A673 (cell line): ENCODE results near the gene SAA1. TPM values are rescaled to one million over a fixed set of nuclear protein-coding genes. Genes with fewer than 3 reads are reported as not detected.

Experiments used
- BruUV-seq: library from RNA; stranded (reverse); fragments of 400-500 nt; replicated peaks from 2 replicates; lab custom pipeline; 2021; lab: Mats Ljungman, UMichigan
- CTCF ChIA-PET: fragments of 300-600 bp; sonication (Branson Sonifier 250); formaldehyde crosslinking; loops from one replicate; lab custom pipeline; 2022; ENCODE audit warnings: antibody characterized with exemption; lab: Charles Lee
- POLR2A ChIA-PET: fragments of 300-600 bp; sonication (Branson Sonifier 250); formaldehyde crosslinking; loops from one replicate; lab custom pipeline; 2022; ENCODE audit warnings: antibody characterized with exemption; ENCODE audit not compliant: low non-redundant PET; lab: Charles Lee
- DNase-seq: peaks from one replicate; pipeline ENCODE4 v3.0.0-alpha.2; 2015; ENCODE audit warnings: low spot score
- H3K27ac ChIP-seq: fragments of 200-600 bp; sonication (generic); 2 replicates; pipeline ENCODE4 v1.5.1; 2016; ENCODE audit warnings: mixed run types, low read depth, mild to moderate bottlenecking, mixed read lengths, antibody characterized with exemption, low read length; ENCODE audit not compliant: poor library complexity, severe bottlenecking
- H3K27me3 ChIP-seq: fragments of 200-600 bp; sonication (generic); replicated peaks from 2 replicates; pipeline ENCODE4 v1.6.1; 2017; ENCODE audit warnings: mixed run types, low read depth, mild to moderate bottlenecking, mixed read lengths, antibody characterized with exemption, low read length; ENCODE audit not compliant: insufficient read depth, poor library complexity
- H3K36me3 ChIP-seq: fragments of 200-600 bp; sonication (generic); 2 replicates; pipeline ENCODE4 v1.6.1; 2016; ENCODE audit warnings: mixed run types, mild to moderate bottlenecking, mixed read lengths, antibody characterized with exemption, low read length; ENCODE audit not compliant: insufficient read depth, poor library complexity, severe bottlenecking
- H3K4me1 ChIP-seq: fragments of 200-600 bp; sonication (generic); 2 replicates; pipeline ENCODE4 v1.6.1; 2017; ENCODE audit warnings: mixed run types, mild to moderate bottlenecking, mixed read lengths, antibody characterized with exemption, low read length; ENCODE audit not compliant: insufficient read depth, poor library complexity, severe bottlenecking
- H3K4me3 ChIP-seq: fragments of 200-600 bp; sonication (generic); 2 replicates; pipeline ENCODE4 v1.5.1; 2016; ENCODE audit warnings: low read depth, mixed run types, mild to moderate bottlenecking, mixed read lengths, low read length; ENCODE audit not compliant: poor library complexity, severe bottlenecking
- H3K9me3 ChIP-seq: fragments of 200-600 bp; sonication (generic); 2 replicates; pipeline ENCODE4 v1.6.1; 2016; ENCODE audit warnings: mixed run types, low read depth, mild to moderate bottlenecking, mixed read lengths, antibody characterized with exemption, low read length; ENCODE audit not compliant: poor library complexity, severe bottlenecking
- CTCF ChIP-seq: fragments of 300-800, 200-600 bp; sonication (generic); conservative IDR thresholded peaks from 2 replicates; pipeline ENCODE4 v1.5.1; 2017; ENCODE audit warnings: low read depth, mild to moderate bottlenecking, antibody characterized with exemption, low read length, moderate library complexity, mixed read lengths
- EZH2 ChIP-seq: fragments of 200-600 bp; sonication (generic); IDR thresholded peaks from 2 replicates; pipeline ENCODE4 v1.6.1; 2017; ENCODE audit warnings: borderline replicate concordance, low read depth, mild to moderate bottlenecking, mixed read lengths, antibody characterized with exemption, low read length; ENCODE audit not compliant: poor library complexity, severe bottlenecking
- intact Hi-C: fragments of 100-400 bp; cut with micrococcal nuclease; formaldehyde crosslinking; loops from one replicate; pipeline ENCODE4 v1.10.0; 2022; ENCODE audit not compliant: unreplicated experiment
- total RNA-seq: library from RNA; stranded (reverse); gene quantifications from 2 replicates; pipeline ENCODE4 v1.2.3, GENCODE V29; 2021

The SAA1 gene
- total RNA-seq, 1 experiment from 2014 or later = not detected

GRCh38 chr11:18223591-18224387, 42.3 kb upstream of the SAA1 start:
- no peaks in the 10 kb centered on the region for H3K36me3 ChIP-seq
- ChIA-PET POLR2A (no interaction called here), CTCF (no interaction called here)
- H3K9me3 ChIP-seq = no peaks in the 10 kb centered on the region
- intact Hi-C loops = no loop called here
- H3K27me3 ChIP-seq = no peaks in the 10 kb centered on the region
- H3K4me1 ChIP-seq = no peaks in the 10 kb centered on the region
- no TSS peak for BruUV-seq
- no peak overlapping the region for H3K4me3 ChIP-seq
- H3K27ac ChIP-seq = no peak overlapping the region
- DNase-seq = no peak
- TF ChIP-seq EZH2 (no peak), CTCF (no peak)

- Histone ChIP-seq H3K9me3 (no peaks in the 10 kb centered on the region), H3K4me1 (no peaks in the 10 kb centered on the region), H3K27ac (no peak overlapping the region), H3K27me3 (no peaks in the 10 kb centered on the region), H3K36me3 (no peaks in the 10 kb centered on the region), H3K4me3 (no peak overlapping the region)
- ChIA-PET POLR2A (no interaction called here), CTCF (interaction anchor here (0.6 kb wide), 1 partner anchor 555 kb away, joined by 3 read pairs; no protein-coding TSS in a partner anchor)
- TF ChIP-seq EZH2 = no peak
- BruUV-seq = no TSS peak
- no peak for DNase-seq
- intact Hi-C loops = no loop called here
Measured at GRCh38 chr11:18225913-18226312, 40.2 kb upstream of the SAA1 start.

- no peak for DNase-seq
- intact Hi-C loops = no loop called here
- H3K27ac ChIP-seq = no peak overlapping the region
- H3K9me3 ChIP-seq = no peaks in the 10 kb centered on the region
- H3K36me3 ChIP-seq = no peaks in the 10 kb centered on the region
- no peak overlapping the region for H3K4me3 ChIP-seq
- CTCF ChIA-PET = no interaction called here
- POLR2A ChIA-PET = no interaction called here
- H3K4me1 ChIP-seq = no peaks in the 10 kb centered on the region
- BruUV-seq = no TSS peak
- TF ChIP-seq EZH2 = no peak
- TF ChIP-seq CTCF = no peak
- H3K27me3 ChIP-seq = no peaks in the 10 kb centered on the region
Measured at GRCh38 chr11:18229501-18229900, 36.6 kb upstream of the SAA1 start.

- ChIA-PET POLR2A (no interaction called here), CTCF (no interaction called here)
- H3K27me3 ChIP-seq = peaks cover 4% of the 10 kb centered on the region
- H3K36me3 ChIP-seq = no peaks in the 10 kb centered on the region
- no peaks in the 10 kb centered on the region for H3K4me1 ChIP-seq
- BruUV-seq = no TSS peak
- intact Hi-C loops = no loop called here
- DNase-seq = no peak
- TF ChIP-seq EZH2 = no peak
- TF ChIP-seq CTCF = no peak
- H3K9me3 ChIP-seq = no peaks in the 10 kb centered on the region
- no peak overlapping the region for H3K27ac ChIP-seq
- H3K4me3 ChIP-seq = no peak overlapping the region
Measured at GRCh38 chr11:18230859-18231258, 35.2 kb upstream of the SAA1 start.
